Measurements from ENCODE around the gene IP6K3.

The IP6K3 gene

DNA sequence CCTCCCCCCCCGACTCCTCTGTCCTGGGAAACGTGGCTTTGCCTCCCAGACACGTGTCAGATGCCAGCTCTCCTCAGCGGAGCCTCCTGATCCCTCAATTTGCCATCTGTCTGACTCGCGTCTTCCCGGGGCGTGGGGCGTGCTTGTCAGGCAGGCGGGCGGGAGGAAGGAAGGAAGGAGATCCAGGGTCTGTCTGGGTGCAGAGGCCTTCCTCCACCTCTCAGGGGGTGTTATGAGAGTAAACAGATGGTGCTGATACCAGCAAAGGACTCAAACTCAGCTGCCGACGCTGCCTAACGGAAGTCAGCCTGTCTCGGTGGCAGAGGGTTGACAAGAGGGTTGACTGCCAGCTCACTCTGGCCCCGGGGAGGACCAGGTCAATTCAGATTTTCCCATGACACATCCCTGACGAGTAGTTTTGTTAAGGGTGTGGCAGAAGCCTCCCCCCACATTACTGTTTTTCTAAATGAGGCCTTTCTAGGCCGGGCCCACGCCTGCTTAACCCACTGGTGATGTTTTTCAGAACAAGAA, 52.2 kb downstream of the IP6K3 start:
- no peak overlapping the region for H3K4me3 ChIP-seq (replicated peaks; ENCODE audit: insufficient read depth, low read length)
- no peaks in the 10 kb centered on the region for H3K27me3 ChIP-seq (ENCODE audit: insufficient read depth, poor library complexity, severe bottlenecking)
- no peak for TF ChIP-seq SPI1 (IDR thresholded peaks at IDR 0.05; ENCODE audit: borderline replicate concordance, low read depth)
- TF ChIP-seq, protein P1, sequence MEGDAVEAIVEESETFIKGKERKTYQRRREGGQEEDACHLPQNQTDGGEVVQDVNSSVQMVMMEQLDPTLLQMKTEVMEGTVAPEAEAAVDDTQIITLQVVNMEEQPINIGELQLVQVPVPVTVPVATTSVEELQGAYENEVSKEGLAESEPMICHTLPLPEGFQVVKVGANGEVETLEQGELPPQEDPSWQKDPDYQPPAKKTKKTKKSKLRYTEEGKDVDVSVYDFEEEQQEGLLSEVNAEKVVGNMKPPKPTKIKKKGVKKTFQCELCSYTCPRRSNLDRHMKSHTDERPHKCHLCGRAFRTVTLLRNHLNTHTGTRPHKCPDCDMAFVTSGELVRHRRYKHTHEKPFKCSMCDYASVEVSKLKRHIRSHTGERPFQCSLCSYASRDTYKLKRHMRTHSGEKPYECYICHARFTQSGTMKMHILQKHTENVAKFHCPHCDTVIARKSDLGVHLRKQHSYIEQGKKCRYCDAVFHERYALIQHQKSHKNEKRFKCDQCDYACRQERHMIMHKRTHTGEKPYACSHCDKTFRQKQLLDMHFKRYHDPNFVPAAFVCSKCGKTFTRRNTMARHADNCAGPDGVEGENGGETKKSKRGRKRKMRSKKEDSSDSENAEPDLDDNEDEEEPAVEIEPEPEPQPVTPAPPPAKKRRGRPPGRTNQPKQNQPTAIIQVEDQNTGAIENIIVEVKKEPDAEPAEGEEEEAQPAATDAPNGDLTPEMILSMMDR (IDR thresholded peaks at IDR 0.05; ENCODE audit: insufficient read depth, low read length) = no peak
- TF ChIP-seq POLR2AphosphoS5 (IDR thresholded peaks at IDR 0.05; ENCODE audit: low read depth) = no peak
- no peak for TF ChIP-seq GABPA (IDR thresholded peaks at IDR 0.05; ENCODE audit: low read depth)
- TF ChIP-seq, protein P2, sequence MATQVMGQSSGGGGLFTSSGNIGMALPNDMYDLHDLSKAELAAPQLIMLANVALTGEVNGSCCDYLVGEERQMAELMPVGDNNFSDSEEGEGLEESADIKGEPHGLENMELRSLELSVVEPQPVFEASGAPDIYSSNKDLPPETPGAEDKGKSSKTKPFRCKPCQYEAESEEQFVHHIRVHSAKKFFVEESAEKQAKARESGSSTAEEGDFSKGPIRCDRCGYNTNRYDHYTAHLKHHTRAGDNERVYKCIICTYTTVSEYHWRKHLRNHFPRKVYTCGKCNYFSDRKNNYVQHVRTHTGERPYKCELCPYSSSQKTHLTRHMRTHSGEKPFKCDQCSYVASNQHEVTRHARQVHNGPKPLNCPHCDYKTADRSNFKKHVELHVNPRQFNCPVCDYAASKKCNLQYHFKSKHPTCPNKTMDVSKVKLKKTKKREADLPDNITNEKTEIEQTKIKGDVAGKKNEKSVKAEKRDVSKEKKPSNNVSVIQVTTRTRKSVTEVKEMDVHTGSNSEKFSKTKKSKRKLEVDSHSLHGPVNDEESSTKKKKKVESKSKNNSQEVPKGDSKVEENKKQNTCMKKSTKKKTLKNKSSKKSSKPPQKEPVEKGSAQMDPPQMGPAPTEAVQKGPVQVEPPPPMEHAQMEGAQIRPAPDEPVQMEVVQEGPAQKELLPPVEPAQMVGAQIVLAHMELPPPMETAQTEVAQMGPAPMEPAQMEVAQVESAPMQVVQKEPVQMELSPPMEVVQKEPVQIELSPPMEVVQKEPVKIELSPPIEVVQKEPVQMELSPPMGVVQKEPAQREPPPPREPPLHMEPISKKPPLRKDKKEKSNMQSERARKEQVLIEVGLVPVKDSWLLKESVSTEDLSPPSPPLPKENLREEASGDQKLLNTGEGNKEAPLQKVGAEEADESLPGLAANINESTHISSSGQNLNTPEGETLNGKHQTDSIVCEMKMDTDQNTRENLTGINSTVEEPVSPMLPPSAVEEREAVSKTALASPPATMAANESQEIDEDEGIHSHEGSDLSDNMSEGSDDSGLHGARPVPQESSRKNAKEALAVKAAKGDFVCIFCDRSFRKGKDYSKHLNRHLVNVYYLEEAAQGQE (IDR thresholded peaks at IDR 0.05; ENCODE audit: insufficient replicate concordance, low read depth) = no peak
- no peak overlapping the region for H3K27ac ChIP-seq (replicated peaks)
- no peak for DNase-seq (ENCODE audit: low read depth in 1 of 2, low spot score in 1 of 2)

DNA sequence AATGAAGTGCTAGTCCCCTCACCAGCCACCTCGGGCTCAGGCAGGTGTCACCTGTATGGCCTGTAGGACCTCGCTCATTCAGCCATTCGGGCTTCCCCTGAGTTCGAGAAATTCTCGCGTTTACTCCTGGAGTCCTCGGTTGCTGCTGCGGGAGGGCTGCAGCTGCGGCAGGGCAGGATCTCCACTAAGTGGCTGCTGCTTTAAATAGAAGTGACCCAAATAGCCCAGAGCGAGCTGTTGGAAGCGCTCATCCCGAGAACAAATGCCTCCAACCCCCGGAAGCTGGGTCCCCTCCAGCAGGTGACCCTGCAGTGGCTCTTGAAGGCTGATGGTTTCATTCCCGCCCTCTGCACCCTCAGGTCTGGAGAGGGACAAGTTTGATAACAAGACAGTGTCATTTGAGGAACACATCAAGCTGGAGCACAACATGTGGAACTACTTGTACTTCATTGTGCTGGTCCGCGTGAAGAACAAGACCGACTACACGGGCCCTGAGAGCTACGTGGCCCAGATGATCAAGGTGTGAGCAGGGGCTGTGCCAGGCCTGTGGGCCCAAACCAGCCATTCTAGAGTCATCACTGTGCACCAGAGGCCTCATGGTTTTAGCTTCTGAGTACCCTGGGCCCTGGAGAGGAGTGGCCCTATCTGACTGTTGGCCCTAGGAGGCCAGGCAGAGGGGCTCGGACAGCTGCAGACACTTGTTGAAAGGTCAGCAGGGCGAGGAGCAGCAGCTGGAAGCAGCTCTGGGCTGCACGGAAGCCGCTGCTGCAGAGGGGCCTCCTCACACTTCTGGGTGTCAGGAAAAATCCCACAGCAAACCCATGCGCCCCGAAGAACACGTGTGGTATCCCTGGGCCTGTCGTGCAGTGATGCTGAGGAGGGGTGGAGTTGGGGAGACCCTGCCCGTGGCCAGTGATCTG, 53.3 kb downstream of the IP6K3 start:
- H3K4me3 ChIP-seq (replicated peaks; ENCODE audit: insufficient read depth, low read length) = no peak overlapping the region
- H3K27ac ChIP-seq (replicated peaks) = no peak overlapping the region; the same call in 1 of the 2 replicates
- no peaks in the 10 kb centered on the region for H3K27me3 ChIP-seq (ENCODE audit: insufficient read depth, poor library complexity, severe bottlenecking)
- no peak for DNase-seq (ENCODE audit: low read depth in 1 of 2, low spot score in 1 of 2)
- no peak for TF ChIP-seq SPI1 (IDR thresholded peaks at IDR 0.05; ENCODE audit: borderline replicate concordance, low read depth)
- TF ChIP-seq, protein P2 (IDR thresholded peaks at IDR 0.05; ENCODE audit: insufficient replicate concordance, low read depth) = no peak
- no peak for TF ChIP-seq POLR2AphosphoS5 (IDR thresholded peaks at IDR 0.05; ENCODE audit: low read depth)
- no peak for TF ChIP-seq GABPA (IDR thresholded peaks at IDR 0.05; ENCODE audit: low read depth)
- TF ChIP-seq, protein P1 (IDR thresholded peaks at IDR 0.05; ENCODE audit: insufficient read depth, low read length) = no peak

DNA sequence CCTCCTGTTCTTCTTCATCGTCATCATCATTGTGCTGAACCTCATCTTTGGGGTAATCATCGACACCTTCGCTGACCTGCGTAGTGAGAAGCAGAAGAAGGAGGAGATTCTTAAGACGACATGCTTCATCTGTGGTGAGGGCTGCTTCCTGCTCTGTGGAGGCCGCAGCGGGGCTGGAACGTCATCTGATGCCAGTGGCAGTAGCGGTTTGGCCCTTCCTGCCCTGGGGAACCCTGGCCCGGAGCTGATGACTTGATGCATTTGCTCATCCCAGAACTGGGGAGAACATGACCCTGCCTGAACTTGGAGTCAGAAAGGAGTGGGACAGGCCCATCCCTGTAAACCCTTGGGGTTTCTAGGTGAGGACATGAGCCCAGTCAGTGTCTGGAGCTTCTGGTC, 53.9 kb downstream of the IP6K3 start:
- Histone ChIP-seq H3K27me3 (ENCODE audit: insufficient read depth, poor library complexity, severe bottlenecking) (no peaks in the 10 kb centered on the region), H3K27ac (replicated peaks) (no peak overlapping the region; the same call in 1 of the 2 replicates), H3K4me3 (replicated peaks; ENCODE audit: insufficient read depth, low read length) (no peak overlapping the region)
- TF ChIP-seq POLR2AphosphoS5 (IDR thresholded peaks at IDR 0.05; ENCODE audit: low read depth) (peak; percentile 46; the same call in 1 of the 2 replicates), SPI1 (IDR thresholded peaks at IDR 0.05; ENCODE audit: borderline replicate concordance, low read depth) (no peak)
- DNase-seq (ENCODE audit: low read depth in 1 of 2, low spot score in 1 of 2) = peak; percentile 33 to 76

DNA sequence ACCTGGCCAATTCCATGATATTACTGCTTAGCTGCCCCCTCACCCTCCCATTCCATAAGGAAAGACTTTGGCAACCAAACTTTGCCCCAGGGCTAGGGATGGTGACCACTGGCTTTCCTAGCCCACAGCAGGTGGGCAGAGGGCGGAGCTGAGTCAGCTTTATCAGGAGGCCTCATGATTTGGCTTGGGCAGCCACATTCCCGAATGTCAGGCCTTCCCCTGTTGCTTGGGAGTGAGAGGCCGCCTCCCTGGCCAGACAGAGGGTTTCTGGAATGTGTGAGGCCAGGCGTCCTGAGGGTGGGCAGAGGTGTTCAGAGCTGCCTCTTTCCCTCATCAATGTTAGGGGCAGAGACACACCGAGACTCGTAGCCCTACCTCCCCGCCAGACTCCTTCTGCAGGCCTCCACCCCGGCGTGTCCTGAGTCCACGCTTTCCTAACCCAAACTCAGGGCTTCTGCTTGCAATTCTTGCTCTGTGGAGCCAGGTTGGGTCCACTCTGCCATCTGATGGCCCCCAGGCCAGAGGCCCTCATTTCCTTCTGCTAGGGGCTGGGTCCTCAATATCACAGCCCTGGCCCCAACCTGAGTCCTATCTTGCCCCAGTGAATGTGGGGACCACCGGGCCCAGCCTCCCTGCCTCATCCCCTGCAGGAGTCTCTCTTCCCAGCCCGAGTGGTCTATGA, 54.5 kb downstream of the IP6K3 start:
- TF ChIP-seq, protein P2 (IDR thresholded peaks at IDR 0.05; ENCODE audit: insufficient replicate concordance, low read depth) = no peak
- TF ChIP-seq POLR2AphosphoS5 (IDR thresholded peaks at IDR 0.05; ENCODE audit: low read depth) = no peak
- no peak for TF ChIP-seq GABPA (IDR thresholded peaks at IDR 0.05; ENCODE audit: low read depth)
- TF ChIP-seq SPI1 (IDR thresholded peaks at IDR 0.05; ENCODE audit: borderline replicate concordance, low read depth) = no peak
- no peak overlapping the region for H3K4me3 ChIP-seq (replicated peaks; ENCODE audit: insufficient read depth, low read length)
- no peaks in the 10 kb centered on the region for H3K27me3 ChIP-seq (ENCODE audit: insufficient read depth, poor library complexity, severe bottlenecking)
- no peak for DNase-seq (ENCODE audit: low read depth in 1 of 2, low spot score in 1 of 2)
- no peak overlapping the region for H3K27ac ChIP-seq (replicated peaks)

Measured in HL-60 (cell line).